Prostate gland (tissue), 2 donors: Measurements from ENCODE around the gene PNMT. TPM values are rescaled to one million over a fixed set of nuclear protein-coding genes. Genes with fewer than 3 reads are reported as not detected.

Experiments used
- DNase-seq: peaks from one replicate; pipeline ENCODE4 v3.0.0-alpha.2; 2019; ENCODE audit warnings: low spot score
- H3K27ac ChIP-seq, 2 donors: fragments of 200-600 bp; sonication (generic); 2 replicates each; pipeline ENCODE4 v1.5.1; 2017 to 2019
- H3K27me3 ChIP-seq: fragments of 200-600 bp; sonication (generic); replicated peaks from 2 replicates; pipeline ENCODE4 v1.5.1; 2019; ENCODE audit not compliant: insufficient read depth
- H3K36me3 ChIP-seq, 2 donors: fragments of 200-600 bp; sonication (generic); 1 replicate in 1 of 2; 2 replicates in 1 of 2; pipeline versions ENCODE4 v1.5.1 to v1.8.1; 2017 to 2019
- H3K4me1 ChIP-seq: fragments of 200-600 bp; sonication (generic); replicated peaks from 2 replicates; pipeline ENCODE4 v1.5.1; 2019
- H3K4me3 ChIP-seq, 2 donors: fragments of 200-600 bp; sonication (generic); 2 replicates each; pipeline ENCODE4 v1.5.1; 2017 to 2019
- H3K9me3 ChIP-seq: fragments of 200-600 bp; sonication (generic); 2 replicates; pipeline ENCODE4 v1.5.1; 2017
- POLR2A ChIP-seq: fragments of 450-650 bp; IDR thresholded peaks from one replicate; pipeline ENCODE4 v1.6.1; 2016; ENCODE audit warnings: antibody characterized with exemption, mild to moderate bottlenecking
- POLR2AphosphoS5 ChIP-seq: sonication (generic); formaldehyde crosslinking; IDR thresholded peaks from one replicate; pipeline ENCODE4 v1.6.1; 2017; ENCODE audit warnings: antibody characterized with exemption
- WGBS: methylation state at CpG from one replicate; pipeline ENCODE4 v1.1.5; 2018; 5-methylcytosine and 5-hydroxymethylcytosine counted together
- intact Hi-C: fragments of 100-400 bp; cut with DNase I; formaldehyde crosslinking; loops from one replicate; pipeline ENCODE4 v1.14.2; 2022
- total RNA-seq, 2 donors: library from RNA; depleted of rRNA; stranded (reverse); fragments of >200 nt; gene quantifications; one replicate each; pipeline ENCODE4 v1.1.0, GENCODE V29; 2016
- TF ChIP-seq, protein P1 (sequence below), 4 experiments: fragments of 200-600 bp in 2 of 4; fragments of 450-650 bp in 2 of 4; sonication (generic) in 2 of 4; IDR thresholded peaks; 1 replicate in 3 of 4; 2 replicates in 1 of 4; pipeline ENCODE4 v1.5.1; 2016 to 2019; ENCODE audit warnings: antibody characterized with exemption in 4 of 4, mild to moderate bottlenecking in 2 of 4, moderate library complexity in 2 of 4

The PNMT gene
- total RNA-seq, 2 donors from 2014 or later = 2.7 to 5.8 TPM

DNA sequence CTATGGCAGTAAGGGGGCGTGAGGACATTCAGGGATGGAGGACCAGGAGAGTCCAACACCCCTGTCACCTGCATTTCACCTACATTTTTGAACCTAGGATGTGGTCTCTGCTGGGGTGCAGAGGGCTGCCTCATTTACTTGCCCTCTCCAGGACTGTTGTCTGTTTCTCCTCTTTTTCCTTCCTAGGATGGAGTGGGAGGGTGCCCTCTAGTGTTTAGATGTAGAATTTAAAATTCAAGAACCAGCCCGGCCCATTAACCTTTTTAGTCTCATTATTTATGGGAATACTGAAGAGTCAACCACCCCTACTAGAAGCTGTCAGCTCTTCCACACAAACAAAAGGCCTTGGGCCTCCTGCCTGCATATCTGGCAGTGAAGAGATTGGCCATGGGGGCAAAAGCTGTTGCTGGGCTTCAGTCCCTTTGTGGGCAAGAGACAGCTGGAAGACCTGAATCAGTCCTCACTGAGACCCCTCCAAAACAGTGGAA, 33.8 kb upstream of the PNMT start:
- TF ChIP-seq POLR2AphosphoS5 = no peak
- TF ChIP-seq, protein P1, sequence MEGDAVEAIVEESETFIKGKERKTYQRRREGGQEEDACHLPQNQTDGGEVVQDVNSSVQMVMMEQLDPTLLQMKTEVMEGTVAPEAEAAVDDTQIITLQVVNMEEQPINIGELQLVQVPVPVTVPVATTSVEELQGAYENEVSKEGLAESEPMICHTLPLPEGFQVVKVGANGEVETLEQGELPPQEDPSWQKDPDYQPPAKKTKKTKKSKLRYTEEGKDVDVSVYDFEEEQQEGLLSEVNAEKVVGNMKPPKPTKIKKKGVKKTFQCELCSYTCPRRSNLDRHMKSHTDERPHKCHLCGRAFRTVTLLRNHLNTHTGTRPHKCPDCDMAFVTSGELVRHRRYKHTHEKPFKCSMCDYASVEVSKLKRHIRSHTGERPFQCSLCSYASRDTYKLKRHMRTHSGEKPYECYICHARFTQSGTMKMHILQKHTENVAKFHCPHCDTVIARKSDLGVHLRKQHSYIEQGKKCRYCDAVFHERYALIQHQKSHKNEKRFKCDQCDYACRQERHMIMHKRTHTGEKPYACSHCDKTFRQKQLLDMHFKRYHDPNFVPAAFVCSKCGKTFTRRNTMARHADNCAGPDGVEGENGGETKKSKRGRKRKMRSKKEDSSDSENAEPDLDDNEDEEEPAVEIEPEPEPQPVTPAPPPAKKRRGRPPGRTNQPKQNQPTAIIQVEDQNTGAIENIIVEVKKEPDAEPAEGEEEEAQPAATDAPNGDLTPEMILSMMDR (IDR thresholded peaks at IDR 0.05) = peak; percentile 39 to 77 (median 68)
- intact Hi-C loops = no loop called here
- H3K4me1 ChIP-seq = peaks cover 33% of the 10 kb centered on the region

DNA sequence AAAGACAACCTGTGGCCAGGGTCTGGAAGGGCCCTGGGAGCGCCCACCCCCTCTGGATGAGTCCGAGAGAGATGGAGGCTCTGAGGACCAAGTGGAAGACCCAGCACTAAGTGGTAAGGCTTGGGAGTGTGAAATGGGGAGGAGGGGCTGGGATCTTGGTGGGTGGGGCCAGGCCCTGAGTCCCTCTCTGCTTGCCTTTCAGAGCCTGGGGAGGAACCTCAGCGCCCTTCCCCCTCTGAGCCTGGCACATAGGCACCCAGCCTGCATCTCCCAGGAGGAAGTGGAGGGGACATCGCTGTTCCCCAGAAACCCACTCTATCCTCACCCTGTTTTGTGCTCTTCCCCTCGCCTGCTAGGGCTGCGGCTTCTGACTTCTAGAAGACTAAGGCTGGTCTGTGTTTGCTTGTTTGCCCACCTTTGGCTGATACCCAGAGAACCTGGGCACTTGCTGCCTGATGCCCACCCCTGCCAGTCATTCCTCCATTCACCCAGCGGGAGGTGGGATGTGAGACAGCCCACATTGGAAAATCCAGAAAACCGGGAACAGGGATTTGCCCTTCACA, 32.6 kb upstream of the PNMT start:
- peaks cover 33% of the 10 kb centered on the region for H3K4me1 ChIP-seq
- WGBS = 90% methylated on average over 8 of the region's 8 CpGs
- H3K4me3 ChIP-seq = no peak overlapping the region
- intact Hi-C loops = loop anchor here (5.0 kb wide), 1 partner anchor 42 kb away; no protein-coding TSS in a partner anchor
- H3K36me3 ChIP-seq = no peaks in the 10 kb centered on the region
- no peaks in the 10 kb centered on the region for H3K27me3 ChIP-seq
- no peaks in the 10 kb centered on the region for H3K9me3 ChIP-seq
- TF ChIP-seq, protein P1 (IDR thresholded peaks at IDR 0.05) = no peak
- no peak for TF ChIP-seq POLR2AphosphoS5
- no peak for TF ChIP-seq POLR2A
- H3K27ac ChIP-seq = peak overlapping the region; percentile 76 to 87
- no peak for DNase-seq

More for the DNA sequence above, 33.8 kb upstream of the PNMT start:
- no peak overlapping the region for H3K4me3 ChIP-seq
- WGBS = 50% methylated on average over 2 of the region's 2 CpGs
- no peak for DNase-seq
- H3K36me3 ChIP-seq = no peaks in the 10 kb centered on the region
- no peaks in the 10 kb centered on the region for H3K9me3 ChIP-seq
- H3K27ac ChIP-seq = peak overlapping the region; percentile 68 to 72
- no peaks in the 10 kb centered on the region for H3K27me3 ChIP-seq

DNA sequence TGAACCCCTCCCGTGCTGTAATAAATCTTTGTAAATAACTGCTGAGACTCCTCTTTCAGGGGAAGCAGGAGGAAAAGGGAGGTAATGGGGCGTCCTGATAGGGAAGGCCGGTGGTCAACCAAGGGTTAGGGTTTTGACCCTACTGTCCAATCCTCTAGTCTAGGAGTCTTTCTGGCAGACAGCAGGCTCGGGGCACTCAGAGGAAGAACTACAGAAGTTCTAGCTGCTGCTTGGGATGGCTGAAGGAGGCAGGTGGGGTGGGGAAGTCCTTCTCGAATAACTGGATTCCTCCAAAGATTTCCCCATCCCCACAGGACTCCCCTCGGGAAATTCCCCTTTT, 31.7 kb upstream of the PNMT start:
- WGBS = 16% methylated on average over 6 of the region's 6 CpGs
- TF ChIP-seq POLR2AphosphoS5 = no peak
- TF ChIP-seq POLR2A = no peak
- TF ChIP-seq, protein P1 (IDR thresholded peaks at IDR 0.05) = no peak
- no peaks in the 10 kb centered on the region for H3K9me3 ChIP-seq
- H3K27me3 ChIP-seq = no peaks in the 10 kb centered on the region
- H3K27ac ChIP-seq = peak overlapping the region; percentile 76 to 87
- peak overlapping the region; percentile 62 to 66 for H3K4me3 ChIP-seq
- H3K36me3 ChIP-seq = no peaks in the 10 kb centered on the region
- intact Hi-C loops = loop anchor here (5.0 kb wide), 1 partner anchor 41 kb away; no protein-coding TSS in a partner anchor
- no peak for DNase-seq
- H3K4me1 ChIP-seq = peaks cover 32% of the 10 kb centered on the region

DNA sequence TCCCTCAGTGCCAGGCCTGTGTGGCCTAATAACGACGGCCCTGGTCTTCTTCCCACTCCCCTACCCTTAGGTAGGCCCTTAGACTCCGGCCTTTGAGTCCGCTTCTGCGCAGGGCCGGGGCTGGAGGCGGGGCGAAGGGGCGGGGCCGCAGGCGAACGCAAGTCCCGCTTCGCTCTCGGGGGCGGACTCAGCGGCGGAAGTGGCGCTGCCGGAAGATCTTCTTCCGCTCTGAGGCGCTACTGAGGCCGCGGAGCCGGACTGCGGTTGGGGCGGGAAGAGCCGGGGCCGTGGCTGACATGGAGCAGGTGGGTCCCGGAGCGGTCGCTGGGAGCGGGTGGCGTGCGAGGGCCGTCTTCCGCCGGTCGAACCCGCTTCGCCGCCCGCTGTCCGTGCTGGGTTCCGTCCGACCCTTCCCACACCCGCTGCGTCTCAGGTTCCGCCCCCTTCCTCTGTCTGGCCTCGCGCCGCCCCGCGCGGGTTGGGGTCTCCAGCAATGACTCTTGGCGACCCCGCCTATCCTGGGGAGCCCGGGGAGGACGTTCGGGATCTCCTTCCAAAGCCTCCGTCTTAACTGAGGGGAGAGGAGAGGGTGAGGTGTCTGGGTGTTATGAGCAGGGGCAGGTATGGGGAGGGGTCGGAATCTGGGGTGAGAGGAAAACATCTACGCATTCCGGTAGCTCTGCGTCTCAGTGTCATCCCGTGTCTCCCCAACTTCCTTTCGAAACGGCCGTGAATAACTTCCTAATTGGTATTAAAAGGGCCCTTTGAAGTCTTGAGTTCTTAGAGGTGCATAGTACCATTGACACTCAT, 31.1 kb upstream of the PNMT start, which contains the start of gene STARD3:
STARD3 (plus strand) TSS at position 218 of the 810 bp plus-strand sequence. CDS start 16,388 bp downstream, outside the sequence.
- intact Hi-C loops = loop anchor here (5.0 kb wide), 1 partner anchor 40 kb away; no protein-coding TSS in a partner anchor

More for the DNA sequence above, 31.1 kb upstream of the PNMT start, which contains the start of gene STARD3:
- under 1% methylated on average over 68 of the region's 69 CpGs for WGBS
- Histone ChIP-seq H3K27ac (peak within 1 kb of the TSS; percentile 76 to 87), H3K27me3 (no peaks in the 10 kb centered on the region), H3K36me3 (no peaks in the 10 kb centered on the region), H3K4me3 (peak within 1 kb of the TSS; percentile 62 to 66), H3K9me3 (no peaks in the 10 kb centered on the region), H3K4me1 (peaks cover 26% of the 10 kb centered on the region)
- DNase-seq = peak; percentile 91
- TF ChIP-seq, protein P1 (IDR thresholded peaks at IDR 0.05) = peak in 3 of 4 experiments; percentile 14 to 44 (median 35)
- peak; percentile 89 for TF ChIP-seq POLR2AphosphoS5
- TF ChIP-seq POLR2A = peak; percentile 64
